T-helper 1 cell (primary cell): ENCODE measurements around the gene OS9.
"Not testable (repeated sequence)": the region's sequence is repeated elsewhere in the genome, so short reads cannot be mapped to it uniquely, and the experiment has no call there.

Experiments used
- DNase-seq, 5 donors: peaks; one replicate each; pipeline ENCODE4 v3.0.0-alpha.2; 2012 to 2020

The OS9 gene

DNA sequence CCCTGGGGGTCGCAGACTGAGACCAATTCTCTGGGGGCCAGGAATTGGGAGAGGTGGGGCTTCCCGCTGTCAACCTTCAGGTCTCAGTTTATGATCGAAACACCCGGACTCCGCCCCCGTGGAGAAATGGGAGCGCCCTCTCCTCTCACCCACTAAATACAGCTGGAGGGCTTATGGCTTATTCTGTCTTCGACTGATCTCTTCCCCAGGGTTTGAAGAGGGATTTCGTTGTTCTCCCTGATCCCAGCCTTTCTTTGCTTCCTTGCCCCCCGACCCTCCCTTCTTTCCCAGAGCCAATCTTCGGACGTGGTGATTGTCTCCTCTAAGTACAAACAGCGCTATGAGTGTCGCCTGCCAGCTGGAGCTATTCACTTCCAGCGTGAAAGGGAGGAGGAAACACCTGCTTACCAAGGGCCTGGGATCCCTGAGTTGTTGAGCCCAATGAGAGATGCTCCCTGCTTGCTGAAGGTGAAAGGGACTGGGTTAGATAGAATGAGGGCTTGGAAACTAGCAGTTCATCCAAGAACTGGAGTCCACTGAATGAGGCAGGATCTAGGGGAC is 607 bp downstream of the OS9 start:
- DNase-seq: no peak

DNA sequence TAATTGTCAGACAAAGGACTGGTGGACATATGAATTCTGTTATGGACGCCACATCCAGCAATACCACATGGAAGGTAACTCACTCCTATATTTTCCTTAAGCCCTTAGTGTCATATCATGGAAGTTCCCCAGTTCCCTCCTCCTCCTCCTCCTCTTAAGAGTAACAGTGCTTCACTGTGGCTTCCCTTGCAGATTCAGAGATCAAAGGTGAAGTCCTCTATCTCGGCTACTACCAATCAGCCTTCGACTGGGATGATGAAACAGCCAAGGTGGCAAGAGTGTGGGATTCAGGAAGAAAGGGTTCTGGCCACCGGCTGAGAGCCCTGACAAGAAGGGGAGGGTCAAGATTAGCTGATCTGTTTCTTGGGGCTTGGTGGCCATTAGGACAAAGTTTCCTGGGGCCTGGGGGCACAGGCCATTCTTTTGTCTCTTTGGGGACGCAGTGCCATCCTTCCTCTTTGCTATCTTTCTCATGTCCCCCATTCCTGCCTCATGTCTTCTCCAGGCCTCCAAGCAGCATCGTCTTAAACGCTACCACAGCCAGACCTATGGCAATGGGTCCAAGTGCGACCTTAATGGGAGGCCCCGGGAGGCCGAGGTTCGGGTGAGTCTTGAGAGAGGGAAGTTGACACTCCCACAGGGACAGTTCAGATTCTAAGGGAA is 2.0 kb downstream of the OS9 start:
- DNase-seq: no peak

GRCh38 chr12:57697076-57697475 is 3.1 kb downstream of the OS9 start:
- DNase-seq: no peak

DNA sequence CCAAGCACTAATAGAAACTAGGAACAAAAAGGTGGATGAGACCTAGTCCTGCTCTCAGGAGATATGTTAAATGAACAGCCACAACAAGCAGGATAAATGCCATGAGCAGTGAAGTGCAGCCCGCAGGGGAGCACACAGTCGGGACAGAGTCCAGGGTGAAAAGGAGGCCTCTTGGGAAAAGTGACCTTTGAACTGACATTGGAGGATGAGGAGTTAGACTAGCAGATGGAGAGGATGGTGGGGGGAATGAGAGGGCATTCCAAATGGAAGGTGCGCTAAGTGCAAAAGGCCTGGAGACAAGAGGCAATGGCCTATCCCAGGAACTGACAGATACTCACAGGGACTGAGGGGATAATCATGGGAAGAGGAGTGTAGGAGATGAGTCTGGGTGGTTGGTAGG is 4.5 kb downstream of the OS9 start:
- DNase-seq: no peak

GRCh38 chr12:57700317-57700716 is 6.4 kb downstream of the OS9 start:
- no peak for DNase-seq

DNA sequence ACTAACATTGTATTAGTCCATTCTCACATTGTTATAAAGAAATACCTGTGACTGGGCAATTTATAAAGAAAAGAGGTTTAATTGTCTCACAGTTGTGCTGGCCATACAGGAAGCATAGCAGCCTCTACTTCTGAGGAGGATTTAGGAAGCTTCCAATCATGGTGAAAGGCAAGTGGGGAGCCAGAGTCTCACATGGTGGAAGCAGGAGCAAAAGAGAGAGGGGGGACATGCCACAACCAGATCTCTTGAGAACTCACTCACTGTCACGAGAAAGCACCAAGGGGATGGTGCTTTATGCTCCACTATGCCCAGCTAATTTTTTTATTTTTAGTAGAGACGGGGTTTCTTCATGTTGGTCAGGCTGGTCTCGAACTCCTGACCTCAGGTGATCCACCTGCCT is 13.3 kb downstream of the OS9 start:
- DNase-seq: no peak

DNA sequence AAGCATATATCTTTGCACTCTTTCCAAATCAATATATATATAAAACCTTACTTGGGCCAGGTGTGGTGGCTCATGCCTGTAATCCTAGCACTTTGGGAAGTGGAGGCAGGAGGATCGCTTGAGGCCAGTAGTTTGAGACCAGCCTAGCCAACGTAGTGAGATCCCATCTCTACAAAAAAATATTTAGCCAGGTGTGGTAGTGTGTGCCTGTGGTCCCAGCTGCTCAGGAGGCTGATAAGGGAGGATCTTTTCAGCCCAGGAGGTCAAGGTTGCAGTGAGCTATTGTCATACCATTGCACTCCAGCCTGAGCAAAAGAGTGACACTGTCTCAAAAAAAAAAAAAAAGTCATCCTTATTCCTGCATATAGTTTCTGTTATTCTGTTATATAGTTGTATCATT is 14.4 kb downstream of the OS9 start:
- no peak for DNase-seq

GRCh38 chr12:57712701-57713100 is 18.8 kb downstream of the OS9 start:
- no peak for DNase-seq

GRCh38 chr12:57713209-57713608 is 19.3 kb downstream of the OS9 start:
- DNase-seq: no peak

DNA sequence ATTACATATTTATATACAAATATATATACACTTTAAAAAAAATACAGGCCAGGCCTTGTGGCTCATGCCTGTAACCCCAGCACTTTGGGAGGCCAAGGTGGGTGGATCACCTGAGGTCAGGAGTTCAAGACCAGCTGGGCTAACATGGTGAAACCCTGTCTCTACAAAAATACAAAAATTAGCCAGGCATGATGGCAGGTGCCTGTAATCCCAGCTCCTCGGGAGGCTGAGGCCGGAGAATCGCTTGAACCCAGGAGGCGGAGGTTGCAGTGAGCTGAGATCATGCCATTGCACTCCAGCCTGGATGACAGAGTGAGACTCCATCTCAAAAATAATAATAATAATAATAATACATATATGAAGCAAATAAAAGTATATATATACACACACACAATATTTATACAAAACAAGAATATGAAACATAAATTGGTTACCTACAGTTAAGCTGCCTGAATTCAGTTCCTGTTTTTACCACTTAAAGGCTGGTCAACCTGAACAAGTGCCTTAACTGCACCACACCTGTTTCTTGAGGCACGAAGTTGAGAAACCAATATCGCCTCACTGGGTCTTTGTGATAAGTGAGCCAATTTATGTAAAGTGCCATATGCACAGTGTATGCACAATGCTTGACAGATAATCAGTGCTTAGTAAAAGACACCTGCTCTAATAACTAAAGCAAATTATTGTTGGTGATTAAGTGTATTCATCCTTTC is 21.3 kb downstream of the OS9 start:
- DNase-seq: not testable (repeated sequence)

GRCh38 chr12:57715786-57716185 is 21.9 kb downstream of the OS9 start:
- DNase-seq: no peak

DNA sequence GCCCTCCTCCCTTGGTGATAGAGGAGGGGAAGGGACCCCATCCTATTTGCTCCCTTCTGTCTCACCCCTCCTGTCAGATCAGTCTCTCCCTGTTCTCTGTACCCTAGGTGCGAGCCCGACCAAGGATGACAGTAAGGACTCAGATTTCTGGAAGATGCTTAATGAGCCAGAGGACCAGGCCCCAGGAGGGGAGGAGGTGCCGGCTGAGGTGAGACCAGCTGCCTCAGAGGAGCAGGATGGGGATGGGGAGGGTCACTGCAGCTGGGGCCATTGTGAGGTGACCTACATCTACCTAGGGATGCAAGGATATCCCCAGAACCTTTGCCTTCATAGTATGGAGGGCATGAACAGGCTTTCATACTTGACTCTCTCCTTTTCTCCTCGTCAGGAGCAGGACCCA is 22.4 kb downstream of the OS9 start:
- no peak for DNase-seq

- DNase-seq: no peak
These were observed 23.2 kb downstream of the OS9 start for GRCh38 chr12:57717131-57717530.

- no peak for DNase-seq
These were observed 24.1 kb downstream of the OS9 start for GRCh38 chr12:57717846-57718640.

DNA sequence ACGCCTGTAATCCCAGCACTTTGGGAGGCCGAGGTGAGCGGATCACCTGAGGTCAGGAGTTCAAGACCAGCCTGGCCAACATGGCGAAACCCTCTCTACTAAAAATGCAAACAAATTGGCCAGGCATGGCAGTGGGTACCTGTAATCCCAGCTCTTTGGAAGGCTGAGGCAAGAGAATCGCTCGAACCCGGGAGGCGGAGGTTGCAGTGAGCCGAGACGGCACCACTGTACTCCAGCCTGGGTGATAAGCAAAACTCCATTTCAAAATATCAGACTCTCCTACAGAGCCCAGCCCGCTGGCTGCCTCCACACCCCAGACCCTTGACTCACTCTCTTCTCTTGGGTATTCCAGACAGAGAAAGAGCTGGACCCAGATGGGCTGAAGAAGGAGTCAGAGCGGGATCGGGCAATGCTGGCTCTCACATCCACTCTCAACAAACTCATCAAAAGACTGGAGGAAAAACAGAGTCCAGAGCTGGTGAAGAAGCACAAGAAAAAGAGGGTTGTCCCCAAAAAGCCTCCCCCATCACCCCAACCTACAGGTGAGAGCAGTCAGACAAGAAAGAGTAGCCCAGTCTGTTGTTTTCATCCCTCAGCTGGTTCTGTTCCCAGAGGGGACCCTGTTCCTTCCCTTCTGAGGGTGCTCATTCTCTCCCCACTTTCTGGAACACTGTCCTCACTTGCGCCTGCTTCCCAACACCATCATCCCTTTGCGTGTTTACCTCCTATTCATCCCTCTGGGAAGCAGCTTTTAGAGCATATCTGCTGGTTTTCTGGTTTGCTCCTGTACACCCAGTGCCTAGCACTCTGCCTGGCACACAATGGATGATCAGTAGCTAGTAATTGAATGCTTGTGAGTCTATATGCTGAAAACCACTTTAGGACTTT is 25.0 kb downstream of the OS9 start:
- no peak for DNase-seq

- no peak for DNase-seq
These were observed 26.1 kb downstream of the OS9 start for GRCh38 chr12:57719777-57720605.

- DNase-seq: no peak
These were observed 27.0 kb downstream of the OS9 start for GRCh38 chr12:57720606-57721595.

GRCh38 chr12:57721846-57722608 is 28.1 kb downstream of the OS9 start:
- DNase-seq: not testable (repeated sequence)
